Neural progenitor cell (in vitro differentiated cells): ENCODE measurements around the gene SLIT2.

Experiments used
- EZH2phosphoT487 ChIP-seq: fragments of 200-600 bp; sonication (generic); IDR thresholded peaks from 2 replicates; pipeline ENCODE4 v1.6.1; 2017; ENCODE audit warnings: antibody characterized with exemption
- TF ChIP-seq, protein P1 (sequence below): fragments of 200-600 bp; sonication (generic); IDR thresholded peaks from 2 replicates; pipeline ENCODE4 v1.5.1; 2017; ENCODE audit warnings: antibody characterized with exemption, mild to moderate bottlenecking

DNA sequence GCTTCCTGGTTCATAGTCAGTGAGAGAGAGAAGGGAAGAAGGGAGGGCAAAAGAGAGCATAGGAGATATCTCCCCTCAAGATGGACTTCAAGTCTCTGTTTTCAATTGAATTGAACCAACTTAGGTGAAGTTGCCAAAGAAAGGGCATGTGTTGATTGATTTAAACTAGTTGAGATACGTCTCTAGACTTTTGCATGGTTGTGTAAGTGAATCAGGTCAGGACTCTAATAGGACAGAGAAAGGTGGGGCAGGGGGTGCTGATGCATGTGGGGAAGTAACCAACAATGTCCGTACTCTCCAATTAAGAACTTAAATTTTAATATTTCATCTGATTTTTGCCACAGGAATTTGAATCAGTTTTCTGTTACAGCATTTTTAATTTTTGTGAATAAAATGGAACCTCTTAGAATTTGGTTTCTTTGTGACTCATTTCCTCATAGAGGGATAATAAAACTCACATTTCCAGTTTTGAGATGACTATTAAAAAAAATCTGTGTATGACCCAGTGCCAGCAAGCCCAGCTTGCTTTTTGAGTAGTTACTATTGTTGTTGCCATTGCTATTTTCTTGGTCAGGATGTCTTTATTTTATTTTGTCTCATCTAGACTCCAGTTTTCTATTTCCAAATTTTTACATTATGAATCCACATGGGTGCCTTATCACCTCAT lies 37.3 kb downstream of the SLIT2 start:
- TF ChIP-seq, protein P1, sequence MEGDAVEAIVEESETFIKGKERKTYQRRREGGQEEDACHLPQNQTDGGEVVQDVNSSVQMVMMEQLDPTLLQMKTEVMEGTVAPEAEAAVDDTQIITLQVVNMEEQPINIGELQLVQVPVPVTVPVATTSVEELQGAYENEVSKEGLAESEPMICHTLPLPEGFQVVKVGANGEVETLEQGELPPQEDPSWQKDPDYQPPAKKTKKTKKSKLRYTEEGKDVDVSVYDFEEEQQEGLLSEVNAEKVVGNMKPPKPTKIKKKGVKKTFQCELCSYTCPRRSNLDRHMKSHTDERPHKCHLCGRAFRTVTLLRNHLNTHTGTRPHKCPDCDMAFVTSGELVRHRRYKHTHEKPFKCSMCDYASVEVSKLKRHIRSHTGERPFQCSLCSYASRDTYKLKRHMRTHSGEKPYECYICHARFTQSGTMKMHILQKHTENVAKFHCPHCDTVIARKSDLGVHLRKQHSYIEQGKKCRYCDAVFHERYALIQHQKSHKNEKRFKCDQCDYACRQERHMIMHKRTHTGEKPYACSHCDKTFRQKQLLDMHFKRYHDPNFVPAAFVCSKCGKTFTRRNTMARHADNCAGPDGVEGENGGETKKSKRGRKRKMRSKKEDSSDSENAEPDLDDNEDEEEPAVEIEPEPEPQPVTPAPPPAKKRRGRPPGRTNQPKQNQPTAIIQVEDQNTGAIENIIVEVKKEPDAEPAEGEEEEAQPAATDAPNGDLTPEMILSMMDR = no peak
- TF ChIP-seq EZH2phosphoT487 = no peak
